NCI-H2029 treated with DMSO at 0.1 percent for 48 hours (cell line): ENCODE results near the gene ZNF789.

Source experiments
- DNase-seq: peaks from one replicate; lab custom pipeline; 2025; lab: John Stamatoyannopoulos, UW

Gene ZNF789

DNA sequence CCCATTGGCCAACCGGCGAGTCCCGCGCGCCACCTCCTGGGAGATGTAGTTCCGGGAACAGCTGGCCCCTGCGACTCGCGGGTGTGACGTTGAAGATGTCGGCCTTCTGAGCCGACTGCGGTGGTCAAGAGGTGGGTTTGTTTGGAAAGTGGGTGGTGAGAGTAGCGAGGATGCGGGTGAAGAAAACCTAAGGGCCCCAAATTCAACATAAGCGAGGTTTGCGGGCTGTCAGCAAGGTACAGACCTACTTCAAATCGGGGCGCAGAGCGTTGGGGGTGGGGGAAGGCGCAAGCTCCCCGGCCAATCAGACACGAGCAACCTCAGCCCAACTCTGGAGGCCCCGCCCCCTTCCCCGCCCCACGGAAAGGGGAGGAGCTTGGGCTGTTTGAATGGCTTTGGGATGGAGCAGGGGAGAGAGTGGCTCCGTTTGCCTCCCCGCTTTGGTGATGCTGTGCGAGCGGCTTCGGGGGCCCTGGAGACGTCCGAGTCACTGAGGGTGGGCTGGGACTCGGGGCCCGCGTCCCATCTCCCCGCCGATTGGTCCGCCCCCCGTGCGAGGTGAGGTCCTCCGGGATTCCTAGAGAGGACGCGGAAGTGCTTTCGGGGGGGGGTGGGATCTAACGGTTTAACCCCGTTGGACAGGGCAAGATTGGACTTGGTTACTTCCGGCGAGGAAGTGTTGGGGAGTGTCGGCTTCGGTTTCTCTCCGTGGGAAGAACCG lies 32.1 kb downstream of the ZNF789 start, which contains the start of gene ZKSCAN5:
TSS of gene ZKSCAN5 (plus strand) at position 60 of the 721 bp plus-strand sequence. CDS start 1,383 bp downstream, outside the sequence.
- peak; percentile 89 for DNase-seq

DNA sequence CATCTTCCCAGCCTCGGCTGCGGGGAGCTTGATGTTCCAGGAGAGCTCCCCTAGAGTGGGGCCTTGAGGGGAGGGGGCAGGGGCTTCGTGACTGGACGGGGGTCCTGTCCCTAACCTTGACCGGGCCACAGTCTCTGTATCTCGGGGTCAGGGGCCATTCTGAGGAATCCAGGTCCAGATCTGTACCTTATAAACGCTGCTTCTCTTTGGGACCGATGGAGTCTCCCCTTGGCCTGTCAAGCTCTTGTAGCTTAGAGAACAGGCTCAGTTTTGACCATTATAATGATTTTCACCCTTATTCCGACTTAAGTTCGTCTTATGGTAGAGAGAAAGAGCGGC lies 32.6 kb downstream of the ZNF789 start:
- DNase-seq = no peak

DNA sequence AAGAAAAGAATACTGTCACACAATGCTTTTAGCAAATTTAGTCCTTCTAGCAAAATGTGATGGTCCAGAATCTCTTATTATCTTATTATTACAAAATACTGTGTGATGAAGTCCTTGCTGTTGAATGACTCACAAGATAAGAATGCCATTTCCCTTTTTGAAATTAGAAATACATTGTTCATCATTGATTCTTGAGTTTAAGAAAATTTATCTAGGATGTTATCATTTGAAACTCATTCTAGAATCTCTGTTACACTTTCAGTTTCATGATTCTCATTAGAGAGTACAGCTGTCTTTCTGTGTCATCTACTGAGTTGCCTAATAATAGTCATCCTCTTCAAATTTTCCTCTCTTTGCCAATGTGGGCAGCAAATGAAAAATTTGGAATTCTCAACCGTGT lies 41.4 kb downstream of the ZNF789 start:
- DNase-seq = no peak

DNA sequence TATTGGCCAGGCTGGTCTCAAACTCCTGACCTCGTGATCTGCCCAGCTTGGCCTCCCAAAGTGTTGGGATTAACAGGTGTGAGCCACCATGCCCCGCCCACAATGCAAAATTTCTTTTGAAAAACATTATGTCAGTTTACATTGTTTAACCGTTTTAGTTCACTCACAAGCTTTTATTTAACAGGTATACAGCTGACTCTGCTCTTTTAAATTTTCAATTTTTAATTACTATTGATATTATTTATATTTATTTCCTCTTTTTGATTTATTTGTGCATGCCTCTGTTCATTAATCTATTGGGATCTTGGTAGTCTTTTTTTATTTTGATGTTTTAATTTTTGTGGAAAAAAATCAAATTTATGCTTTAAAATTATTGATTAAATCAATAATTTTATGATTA lies 48.7 kb downstream of the ZNF789 start:
- DNase-seq = no peak

DNA sequence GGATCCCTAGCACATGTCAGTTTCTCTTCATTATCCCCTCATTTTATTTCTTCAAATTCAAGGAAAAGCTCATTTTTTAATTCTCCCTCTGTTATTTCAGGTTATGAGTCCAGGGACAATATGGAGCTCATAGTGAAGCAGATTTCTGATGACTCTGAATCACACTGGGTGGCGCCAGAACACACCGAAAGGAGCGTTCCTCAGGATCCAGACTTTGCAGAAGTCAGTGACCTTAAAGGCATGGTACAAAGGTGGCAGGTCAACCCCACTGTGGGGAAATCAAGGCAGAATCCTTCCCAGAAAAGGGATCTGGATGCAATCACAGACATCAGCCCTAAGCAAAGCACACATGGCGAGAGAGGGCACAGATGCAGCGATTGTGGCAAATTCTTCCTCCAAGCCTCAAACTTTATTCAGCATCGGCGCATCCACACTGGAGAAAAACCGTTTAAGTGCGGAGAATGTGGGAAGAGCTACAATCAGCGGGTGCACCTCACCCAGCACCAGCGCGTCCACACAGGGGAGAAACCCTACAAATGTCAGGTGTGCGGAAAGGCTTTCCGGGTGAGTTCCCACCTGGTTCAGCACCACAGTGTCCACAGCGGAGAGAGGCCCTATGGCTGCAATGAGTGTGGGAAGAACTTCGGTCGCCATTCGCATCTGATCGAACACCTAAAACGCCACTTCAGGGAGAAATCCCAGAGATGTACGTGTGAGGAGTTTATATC lies 53.2 kb downstream of the ZNF789 start:
- no peak for DNase-seq

DNA sequence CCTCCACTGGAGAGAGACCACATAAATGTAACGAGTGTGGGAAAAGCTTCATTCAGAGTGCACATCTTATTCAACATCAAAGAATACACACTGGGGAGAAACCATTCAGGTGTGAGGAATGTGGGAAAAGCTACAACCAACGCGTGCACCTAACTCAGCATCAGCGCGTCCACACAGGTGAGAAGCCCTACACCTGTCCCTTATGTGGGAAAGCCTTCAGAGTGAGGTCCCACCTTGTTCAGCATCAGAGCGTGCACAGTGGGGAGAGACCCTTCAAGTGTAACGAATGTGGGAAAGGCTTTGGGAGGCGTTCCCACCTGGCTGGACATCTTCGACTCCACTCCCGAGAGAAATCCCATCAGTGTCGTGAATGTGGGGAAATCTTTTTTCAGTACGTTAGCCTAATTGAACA lies 58.7 kb downstream of the ZNF789 start:
- DNase-seq = no peak

DNA sequence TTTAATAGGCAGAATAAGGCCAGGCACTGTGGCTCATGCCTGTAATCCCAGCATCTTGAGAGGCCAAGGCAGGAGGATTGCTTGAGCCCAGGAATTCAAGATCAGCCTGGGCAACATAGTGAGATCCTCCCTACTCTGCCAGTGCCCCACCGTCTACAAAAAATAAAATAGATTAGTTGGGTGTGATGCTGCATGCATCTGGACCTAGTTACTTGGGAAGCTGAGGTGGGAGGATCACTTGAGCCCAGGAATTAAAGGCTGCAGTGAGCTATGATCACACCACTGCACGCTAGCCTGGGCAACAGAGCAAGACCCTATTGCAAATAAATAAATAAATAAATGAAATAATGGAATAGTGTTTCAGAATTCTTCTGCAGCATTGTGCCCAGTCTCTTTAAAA lies 63.0 kb downstream of the ZNF789 start:
- no peak for DNase-seq
